OCI-LY3 (cell line): ENCODE results near the gene RUSC1.

Experiments used
- H2AFZ ChIP-seq: fragments of 200-600, 300-600 bp; shearing (Covaris generic); 2 replicates; pipeline ENCODE4 v1.6.0; 2014; ENCODE audit warnings: antibody characterized with exemption, low read depth, low read length
- H3K27ac ChIP-seq: fragments of 200-600, 300-600 bp; sonication (generic); 2 replicates; pipeline ENCODE4 v1.5.1; 2014; ENCODE audit warnings: mild to moderate bottlenecking, low read length, moderate library complexity, mixed read lengths
- H3K27me3 ChIP-seq: fragments of 200-600, 300-600 bp; sonication (generic); 2 replicates; pipeline ENCODE4 v1.6.1; 2014; ENCODE audit warnings: low read depth, low read length, mixed read lengths
- H3K36me3 ChIP-seq: fragments of 200-600, 300-600 bp; sonication (generic); replicated peaks from 2 replicates; pipeline ENCODE3; 2014; ENCODE audit warnings: low read depth, low read length, mixed read lengths
- H3K4me1 ChIP-seq: fragments of 300-600, 200-600 bp; sonication (generic); 2 replicates; pipeline ENCODE4 v1.6.1; 2014; ENCODE audit warnings: low read length, mixed read lengths
- H3K4me2 ChIP-seq: fragments of 200-600, 300-600 bp; sonication (generic); 2 replicates; pipeline ENCODE4 v1.6.1; 2014; ENCODE audit warnings: low read length, mixed read lengths
- H3K4me3 ChIP-seq: fragments of 300-600, 200-600 bp; sonication (generic); 2 replicates; pipeline ENCODE4 v1.5.1; 2014; ENCODE audit warnings: antibody characterized with exemption, mild to moderate bottlenecking, low read length, moderate library complexity
- H3K79me2 ChIP-seq: fragments of 300-600, 200-600 bp; shearing (Covaris generic); 2 replicates; pipeline ENCODE4 v1.6.1; 2014; ENCODE audit warnings: mild to moderate bottlenecking, low read length, mixed read lengths
- H3K9ac ChIP-seq: fragments of 300-600, 200-600 bp; shearing (Covaris generic); 2 replicates; pipeline ENCODE4 v1.6.0; 2014; ENCODE audit warnings: mild to moderate bottlenecking, low read length, moderate library complexity
- H3K9me3 ChIP-seq: fragments of 200-600, 300-600 bp; shearing (Covaris generic); 2 replicates; pipeline ENCODE4 v1.6.1; 2014; ENCODE audit warnings: low read length, mixed read lengths; ENCODE audit not compliant: insufficient read depth
- H4K20me1 ChIP-seq: fragments of 200-600, 300-600 bp; sonication (generic); 2 replicates; pipeline ENCODE4 v1.6.1; 2016; ENCODE audit warnings: low read length, mixed read lengths; ENCODE audit not compliant: insufficient read depth
- EZH2phosphoT487 ChIP-seq: fragments of 200-600 bp; shearing (Covaris generic); IDR thresholded peaks from 2 replicates; pipeline ENCODE4 v1.6.1; 2018; ENCODE audit warnings: antibody characterized with exemption, mixed run types, low read depth
- TF ChIP-seq, protein P1 (sequence below): fragments of 200-600, 300-600 bp; sonication (generic); IDR thresholded peaks from 2 replicates; pipeline ENCODE4 v1.5.1; 2014; ENCODE audit warnings: antibody characterized with exemption, low read length, low read depth

The RUSC1 gene

DNA sequence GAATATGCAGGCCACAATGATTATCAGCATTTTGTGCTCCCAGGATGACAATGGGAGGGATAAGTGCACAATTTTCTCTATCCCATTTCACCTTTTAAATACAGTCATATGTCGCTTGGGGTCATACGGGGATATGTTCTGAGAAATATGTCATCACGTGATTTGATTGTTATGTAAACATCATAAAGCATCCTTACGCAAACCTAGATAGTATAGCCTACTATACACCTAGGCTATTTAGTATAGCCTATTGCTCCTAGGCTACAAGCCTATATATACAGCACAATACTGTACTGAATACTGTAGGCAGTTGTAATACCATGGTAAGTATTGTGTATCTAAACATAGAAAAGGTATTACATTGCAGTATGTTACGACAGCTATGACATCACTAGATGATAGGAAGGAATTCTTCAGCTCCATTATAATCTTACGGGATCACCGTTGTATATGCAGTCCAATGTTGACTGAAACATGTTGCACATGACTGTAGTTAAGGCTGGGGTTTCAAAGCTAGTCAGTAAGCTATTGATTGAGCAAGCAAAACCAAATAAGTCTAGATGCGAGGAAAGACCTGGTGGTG, 18.9 kb downstream of the RUSC1 start:
- Histone ChIP-seq H3K4me1 (no peaks in the 10 kb centered on the region), H4K20me1 (no peaks in the 10 kb centered on the region), H3K27ac (no peak overlapping the region), H3K4me3 (no peak overlapping the region), H3K9me3 (no peaks in the 10 kb centered on the region), H3K9ac (no peak overlapping the region), H3K27me3 (no peaks in the 10 kb centered on the region), H3K36me3 (peaks cover 59% of the 10 kb centered on the region), H2AFZ (no peak overlapping the region), H3K79me2 (no peaks in the 10 kb centered on the region), H3K4me2 (no peak overlapping the region)
- TF ChIP-seq EZH2phosphoT487, result no peak
- TF ChIP-seq, protein P1, sequence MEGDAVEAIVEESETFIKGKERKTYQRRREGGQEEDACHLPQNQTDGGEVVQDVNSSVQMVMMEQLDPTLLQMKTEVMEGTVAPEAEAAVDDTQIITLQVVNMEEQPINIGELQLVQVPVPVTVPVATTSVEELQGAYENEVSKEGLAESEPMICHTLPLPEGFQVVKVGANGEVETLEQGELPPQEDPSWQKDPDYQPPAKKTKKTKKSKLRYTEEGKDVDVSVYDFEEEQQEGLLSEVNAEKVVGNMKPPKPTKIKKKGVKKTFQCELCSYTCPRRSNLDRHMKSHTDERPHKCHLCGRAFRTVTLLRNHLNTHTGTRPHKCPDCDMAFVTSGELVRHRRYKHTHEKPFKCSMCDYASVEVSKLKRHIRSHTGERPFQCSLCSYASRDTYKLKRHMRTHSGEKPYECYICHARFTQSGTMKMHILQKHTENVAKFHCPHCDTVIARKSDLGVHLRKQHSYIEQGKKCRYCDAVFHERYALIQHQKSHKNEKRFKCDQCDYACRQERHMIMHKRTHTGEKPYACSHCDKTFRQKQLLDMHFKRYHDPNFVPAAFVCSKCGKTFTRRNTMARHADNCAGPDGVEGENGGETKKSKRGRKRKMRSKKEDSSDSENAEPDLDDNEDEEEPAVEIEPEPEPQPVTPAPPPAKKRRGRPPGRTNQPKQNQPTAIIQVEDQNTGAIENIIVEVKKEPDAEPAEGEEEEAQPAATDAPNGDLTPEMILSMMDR, result no peak

DNA sequence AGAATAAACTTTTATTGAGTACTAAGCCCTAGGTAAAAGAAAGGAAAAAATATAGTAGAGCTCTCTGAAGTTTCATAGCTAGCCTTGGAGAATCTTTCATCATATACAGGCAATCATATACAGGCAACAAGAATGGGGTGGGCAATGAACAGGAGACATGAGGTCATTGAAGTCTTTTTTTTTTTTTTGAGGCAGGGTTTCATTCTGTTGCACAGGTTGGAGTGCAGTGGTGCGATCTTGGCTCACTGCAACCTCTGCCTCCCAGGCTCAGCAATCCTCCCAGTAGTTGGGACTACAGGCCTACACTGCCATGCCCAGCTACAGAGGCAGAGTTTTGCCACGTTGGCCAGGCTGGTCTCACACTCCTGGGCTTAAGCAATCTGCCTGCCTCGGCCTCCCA, 22.1 kb downstream of the RUSC1 start:
- Histone ChIP-seq H3K27me3 (no peaks in the 10 kb centered on the region), H3K36me3 (peaks cover 64% of the 10 kb centered on the region), H2AFZ (no peak overlapping the region), H3K79me2 (no peaks in the 10 kb centered on the region), H4K20me1 (no peaks in the 10 kb centered on the region), H3K27ac (no peak overlapping the region), H3K9me3 (no peaks in the 10 kb centered on the region), H3K9ac (no peak overlapping the region), H3K4me3 (no peak overlapping the region), H3K4me1 (no peaks in the 10 kb centered on the region), H3K4me2 (no peak overlapping the region)
- no peak for TF ChIP-seq EZH2phosphoT487
- TF ChIP-seq, protein P1, result no peak

DNA sequence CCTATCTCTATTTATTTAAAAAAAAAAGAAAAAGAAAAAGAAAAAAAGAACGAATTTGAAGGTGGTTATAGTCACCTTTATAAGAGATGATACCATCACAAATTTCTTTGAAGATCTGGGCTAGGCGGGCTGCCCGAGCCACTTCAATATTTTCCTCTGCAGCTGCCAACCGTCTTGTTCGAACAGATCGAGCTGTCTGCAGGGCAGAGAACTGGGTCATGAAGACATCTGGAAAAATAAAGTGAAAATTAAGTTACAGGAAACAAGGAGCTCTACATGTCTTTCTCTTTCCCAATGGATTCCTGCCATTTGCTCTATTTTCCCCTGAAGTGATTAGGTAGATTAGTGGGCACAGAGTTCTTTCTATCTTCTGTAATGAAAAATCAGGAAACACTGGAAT, 31.9 kb downstream of the RUSC1 start:
- H3K79me2 ChIP-seq, result no peaks in the 10 kb centered on the region
- H3K36me3 ChIP-seq, result peaks cover 41% of the 10 kb centered on the region
- no peak overlapping the region for H2AFZ ChIP-seq
- H3K4me1 ChIP-seq, result 0 out of 2 replicates have a peak, but pooled peaks cover 4% of the 10 kb centered on the region
- H3K4me2 ChIP-seq, result no peak overlapping the region
- TF ChIP-seq, protein P1, result no peak
- TF ChIP-seq EZH2phosphoT487, result no peak
- no peaks in the 10 kb centered on the region for H3K9me3 ChIP-seq
- no peaks in the 10 kb centered on the region for H3K27me3 ChIP-seq
- no peak overlapping the region for H3K4me3 ChIP-seq
- no peak overlapping the region for H3K9ac ChIP-seq
- no peak overlapping the region for H3K27ac ChIP-seq
- no peaks in the 10 kb centered on the region for H4K20me1 ChIP-seq

DNA sequence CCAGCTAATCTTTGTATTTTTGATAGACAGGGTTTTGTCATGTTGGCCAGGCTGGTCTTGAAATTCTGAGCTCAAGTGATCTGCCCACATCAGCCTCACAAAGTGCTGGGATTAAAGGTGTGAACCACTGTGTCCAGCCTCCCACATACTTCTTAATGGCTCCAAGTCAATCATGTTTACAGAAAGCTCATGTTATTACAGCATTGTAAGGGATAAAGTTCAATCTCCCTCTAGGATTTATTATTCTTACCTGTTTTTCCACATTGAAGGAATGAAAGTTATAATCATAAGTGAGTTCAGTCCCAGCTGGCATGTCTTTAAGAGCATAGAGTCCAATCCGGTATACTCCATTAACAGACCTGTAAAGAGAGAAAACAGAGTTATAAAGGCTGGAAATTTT, 39.4 kb downstream of the RUSC1 start:
- H3K79me2 ChIP-seq, result no peaks in the 10 kb centered on the region
- no peak overlapping the region for H3K4me3 ChIP-seq
- no peak overlapping the region for H3K9ac ChIP-seq
- TF ChIP-seq, protein P1, result no peak
- TF ChIP-seq EZH2phosphoT487, result no peak
- H3K4me1 ChIP-seq, result 0 out of 2 replicates have a peak, but pooled peaks cover 4% of the 10 kb centered on the region
- peaks cover 17% of the 10 kb centered on the region for H3K36me3 ChIP-seq
- no peaks in the 10 kb centered on the region for H3K27me3 ChIP-seq
- no peak overlapping the region for H2AFZ ChIP-seq
- H3K9me3 ChIP-seq, result no peaks in the 10 kb centered on the region
- no peaks in the 10 kb centered on the region for H4K20me1 ChIP-seq
- H3K27ac ChIP-seq, result no peak overlapping the region
- no peak overlapping the region for H3K4me2 ChIP-seq
